GM19372 (cell line): ENCODE measurements around the gene CALY.

Source experiments
- ATAC-seq: cut with Tn5 transposase; IDR thresholded peaks from one replicate; pipeline ENCODE4 v1.9.1; 2021; ENCODE audit warnings: mild to moderate bottlenecking, low read depth, moderate library complexity; ENCODE audit not compliant: unreplicated experiment

Gene CALY

GRCh38 chr10:133314911-133315310, 21.8 kb downstream of the CALY start:
- ATAC-seq: no peak

DNA sequence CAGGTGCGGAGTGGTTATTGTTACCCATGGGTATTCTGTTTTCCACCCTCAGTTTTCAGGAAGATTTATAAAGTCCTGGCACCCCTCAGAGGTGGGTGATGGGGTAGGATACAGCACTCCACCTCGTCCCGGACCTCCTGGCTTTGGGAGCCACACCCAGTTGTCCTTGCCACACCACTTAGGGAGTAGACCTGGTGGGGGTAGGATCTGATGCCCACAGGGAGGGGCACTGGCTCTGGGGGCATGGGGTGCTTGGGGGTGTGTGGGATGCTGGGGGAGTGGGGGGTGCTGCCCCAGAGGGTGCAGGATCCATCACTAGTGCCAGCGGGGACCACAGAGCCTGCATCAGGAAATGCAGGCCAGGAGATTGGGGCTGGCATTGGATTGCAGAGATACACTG, 23.5 kb downstream of the CALY start:
- ATAC-seq: no peak

DNA sequence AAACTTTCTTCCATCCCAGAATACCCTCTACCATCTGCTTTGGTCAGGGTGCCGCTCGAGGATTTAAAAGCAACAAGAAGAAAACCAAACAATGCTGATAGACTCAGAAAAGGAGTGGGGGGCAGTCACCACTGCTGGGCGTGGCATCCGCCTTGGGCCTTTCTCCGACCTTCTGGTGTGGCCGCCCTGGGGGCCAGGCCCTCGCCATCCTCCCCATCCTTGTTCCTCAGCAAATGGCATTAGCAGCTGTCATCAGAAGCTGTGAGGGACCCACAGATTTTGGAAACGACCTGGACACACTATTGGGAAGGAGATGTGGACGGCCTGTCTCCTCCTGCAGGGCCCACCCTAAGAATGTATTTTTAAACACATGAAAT, 23.9 kb downstream of the CALY start:
- ATAC-seq: no peak

GRCh38 chr10:133312016-133312768, 24.5 kb downstream of the CALY start:
- no peak for ATAC-seq

DNA sequence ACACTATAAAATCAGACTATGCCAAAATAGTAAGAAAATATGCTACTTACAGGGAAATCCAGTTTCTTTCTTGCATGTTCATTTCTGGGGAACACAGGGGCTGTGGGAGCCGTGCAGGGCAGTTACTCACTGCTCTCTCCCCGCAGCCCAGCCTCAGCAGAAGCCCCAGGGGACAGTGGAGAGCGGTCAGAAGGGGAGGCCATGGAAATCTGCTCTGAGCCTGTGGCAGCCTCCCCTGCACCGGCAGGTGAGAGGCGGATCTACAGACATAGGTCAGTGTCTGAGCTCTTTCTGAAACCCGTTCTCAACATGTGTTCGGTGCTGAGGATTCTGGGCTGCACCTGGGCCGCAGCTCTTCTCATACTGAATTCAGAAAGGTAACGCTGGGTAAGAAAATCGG, 25.1 kb downstream of the CALY start:
- no peak for ATAC-seq

- ATAC-seq: no peak
Measured at GRCh38 chr10:133310789-133311188, 25.9 kb downstream of the CALY start.

DNA sequence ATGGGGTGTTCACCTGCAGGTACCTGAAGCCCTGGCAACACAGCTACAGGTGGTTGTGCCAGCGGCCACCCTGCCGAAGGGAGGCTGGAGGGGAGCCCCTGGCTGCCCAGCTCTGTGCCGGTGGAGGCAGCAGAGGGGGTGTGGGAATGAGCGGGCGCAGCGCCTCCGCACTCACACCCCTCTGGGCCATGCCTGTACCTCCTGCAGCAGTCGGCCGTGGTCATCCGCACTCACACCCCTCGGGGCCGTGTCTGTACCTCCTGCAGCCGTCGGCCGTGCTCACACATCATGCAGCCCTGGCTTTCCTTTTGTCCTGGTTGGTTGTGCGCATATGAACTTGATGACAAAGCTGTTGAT, 26.3 kb downstream of the CALY start:
- no peak for ATAC-seq

GRCh38 chr10:133309720-133310398, 26.8 kb downstream of the CALY start:
- no peak for ATAC-seq

GRCh38 chr10:133309100-133309719, 27.5 kb downstream of the CALY start:
- ATAC-seq: peak; percentile 76

- ATAC-seq: peak; percentile 69
Measured at GRCh38 chr10:133308421-133309099, 28.1 kb downstream of the CALY start, which contains the start of the genes TUBGCP2 and ZNF511. Gene TUBGCP2, minus strand, starts transcription at chr10:133308872. Its CDS starts 5,931 bp downstream, at chr10:133302941. Gene ZNF511, plus strand, starts transcription at chr10:133308914. Its CDS starts 30 bp downstream, at chr10:133308944.

DNA sequence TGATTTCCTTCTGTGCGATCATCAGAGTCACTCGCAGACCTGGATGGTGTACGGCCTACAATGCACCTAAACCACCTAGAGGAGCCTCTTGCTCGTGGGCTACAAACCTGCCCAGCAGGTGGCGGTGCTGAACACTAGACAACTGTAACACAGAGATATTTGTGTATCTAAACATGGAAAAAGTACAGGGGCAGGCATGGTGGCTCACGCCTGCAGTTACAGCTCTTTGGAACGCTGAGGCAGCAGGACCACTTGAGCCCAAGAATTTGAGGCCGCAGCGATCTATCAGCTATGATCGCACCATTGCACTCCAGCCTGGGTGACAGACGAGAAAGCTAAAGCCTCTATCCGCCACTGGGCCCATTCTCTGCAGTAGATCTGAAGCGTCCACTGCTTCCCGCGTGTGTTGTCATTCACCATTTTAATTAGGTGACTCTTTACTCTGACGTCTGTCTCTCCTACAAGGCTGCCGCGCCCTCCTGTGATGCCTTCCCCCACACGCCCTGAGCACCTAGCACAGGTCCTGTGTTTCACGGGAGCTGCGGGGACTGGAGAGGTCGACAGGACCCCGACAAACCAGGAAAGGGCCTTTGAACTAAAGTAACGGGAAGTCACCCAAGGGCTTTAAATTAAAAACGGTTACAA, 28.8 kb downstream of the CALY start:
- ATAC-seq: no peak

GRCh38 chr10:133306941-133307379, 29.7 kb downstream of the CALY start:
- no peak for ATAC-seq

- no peak for ATAC-seq
Measured at GRCh38 chr10:133306097-133306476, 30.6 kb downstream of the CALY start.

DNA sequence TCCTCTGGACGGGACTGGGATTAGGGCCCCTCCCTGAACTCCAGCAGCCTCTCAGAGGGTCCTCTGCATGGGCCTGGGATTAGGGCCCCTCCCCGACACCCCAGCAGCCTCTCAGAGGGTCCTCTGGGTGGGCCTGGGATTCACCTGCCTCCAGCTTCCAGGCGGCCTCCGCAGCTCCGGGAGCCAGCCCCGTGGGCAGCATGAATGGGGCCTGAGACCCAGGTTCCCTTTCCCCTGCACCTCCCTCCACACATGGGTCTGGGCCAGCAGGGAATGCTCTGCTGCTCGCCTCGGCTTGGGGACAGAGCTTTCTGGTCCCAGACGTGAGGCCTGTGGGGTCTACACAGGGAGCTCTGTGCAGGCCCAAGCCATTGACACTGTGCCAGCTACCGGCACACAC, 33.5 kb downstream of the CALY start:
- ATAC-seq: no peak

GRCh38 chr10:133302230-133302629, 34.5 kb downstream of the CALY start:
- ATAC-seq: no peak

DNA sequence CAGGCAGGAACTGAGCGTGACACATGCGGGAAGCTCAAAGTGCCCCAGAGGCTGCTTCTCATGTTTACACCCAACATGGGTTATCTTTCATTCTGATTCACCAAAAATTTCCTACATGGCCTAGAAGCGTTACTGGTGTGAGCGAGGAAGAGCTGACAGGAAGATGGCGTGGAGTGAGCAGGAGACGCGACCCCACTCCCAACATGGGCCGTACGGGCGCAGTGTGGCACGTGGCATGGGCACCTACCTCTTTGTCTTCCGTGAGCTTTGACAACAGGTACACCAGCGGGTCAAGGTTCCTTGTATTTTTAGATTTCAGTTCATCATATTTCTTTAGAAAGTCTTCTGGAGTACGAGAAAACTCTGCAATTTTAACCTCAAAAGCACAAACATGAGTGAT, 37.0 kb downstream of the CALY start:
- ATAC-seq: no peak

DNA sequence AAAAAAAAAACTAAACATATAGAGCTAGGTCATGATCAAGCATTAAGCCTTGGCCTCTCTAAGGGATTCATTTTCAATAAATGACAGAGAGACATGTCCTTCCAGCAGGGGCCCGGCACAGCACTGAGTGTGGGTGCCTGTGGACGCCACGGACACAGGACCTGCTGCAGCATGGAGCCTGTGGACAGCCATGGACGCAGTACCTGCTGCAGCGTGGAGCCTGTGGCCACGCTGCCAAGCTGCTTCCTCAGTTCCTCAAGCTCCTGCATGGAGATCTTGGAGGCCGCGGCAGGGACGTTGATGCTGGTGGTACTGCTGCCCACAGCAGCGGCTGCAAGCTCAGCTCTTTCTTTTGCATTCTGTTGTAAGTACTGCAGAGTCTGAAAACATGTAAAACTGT, 37.5 kb downstream of the CALY start:
- ATAC-seq: no peak

GRCh38 chr10:133298466-133298865, 38.2 kb downstream of the CALY start:
- no peak for ATAC-seq

DNA sequence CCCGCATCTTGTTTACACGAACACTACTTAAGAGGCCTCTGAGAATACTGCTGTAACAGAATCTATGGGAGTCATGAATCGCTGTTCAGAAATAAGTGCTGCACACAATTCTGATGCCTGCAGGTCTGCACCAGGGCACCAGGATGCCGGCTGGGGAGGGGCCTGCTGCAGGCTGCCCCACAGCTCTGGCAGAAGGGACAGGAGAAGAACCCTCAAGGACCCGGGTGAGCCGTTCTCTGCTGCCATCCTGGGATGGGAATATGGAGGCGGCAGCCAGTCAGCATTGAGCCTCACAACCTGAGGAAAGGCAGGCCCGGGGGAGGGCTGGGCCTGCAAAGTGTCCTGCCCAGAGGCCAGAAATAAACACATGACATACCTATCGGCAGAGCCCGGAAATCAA, 39.2 kb downstream of the CALY start:
- ATAC-seq: no peak

DNA sequence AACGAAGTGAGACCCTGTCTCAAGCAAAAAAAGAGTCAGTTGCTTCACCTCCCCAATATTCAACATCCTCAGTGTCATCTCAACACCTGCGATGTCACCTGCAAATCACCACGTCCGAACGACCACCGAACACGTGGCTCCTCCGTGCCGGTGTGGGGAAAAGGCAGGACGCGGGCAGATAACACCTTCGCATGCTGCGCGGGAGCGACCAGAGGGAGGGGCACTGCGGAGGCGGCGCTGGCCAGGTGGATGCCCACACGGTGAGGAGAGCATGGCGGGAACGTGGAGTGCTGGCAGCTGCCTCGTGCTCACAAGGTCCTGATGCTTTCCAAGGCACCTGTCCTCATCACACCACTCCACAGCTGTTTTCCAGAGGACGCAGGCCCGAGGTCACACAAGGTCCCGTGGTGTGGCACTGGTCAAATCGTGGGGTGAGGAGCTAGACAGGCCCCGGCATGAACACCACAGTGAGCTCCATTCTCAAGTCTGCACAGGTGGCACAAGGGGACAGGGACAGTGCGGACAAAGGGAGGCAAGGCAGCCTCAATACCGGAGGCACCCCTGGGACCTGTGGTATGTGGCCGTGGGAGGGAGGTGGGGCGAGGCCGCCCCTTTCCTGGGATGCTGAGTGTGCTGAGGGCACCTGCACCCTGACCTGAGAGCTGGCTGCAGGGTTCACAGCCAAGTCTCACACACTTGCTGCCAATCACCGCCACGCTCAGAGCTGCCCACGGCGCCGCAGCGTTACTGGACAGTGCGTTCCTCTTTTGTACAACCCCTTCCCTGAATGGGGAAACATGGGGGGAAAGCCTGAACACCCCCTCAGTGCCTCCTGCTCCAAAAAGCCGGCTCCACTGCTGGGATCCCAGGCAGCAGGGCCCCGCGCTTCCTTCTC, 41.0 kb downstream of the CALY start:
- ATAC-seq: no peak
